Trophoblast cell (in vitro differentiated cells and primary cell): ENCODE measurements around the gene LIMK2.

Source experiments
- DNase-seq, 2 donors: peaks; one replicate each; pipeline ENCODE4 v3.0.0-alpha.2; 2016
- H2AFZ ChIP-seq: 2 replicates; pipeline ENCODE4 v1.6.1; 2013; ENCODE audit warnings: low read length, moderate library complexity, mild to moderate bottlenecking; ENCODE audit not compliant: insufficient read depth, poor library complexity
- H2AK5ac ChIP-seq: 2 replicates; pipeline ENCODE4 v1.6.1; 2013; ENCODE audit warnings: mild to moderate bottlenecking, low read length
- H2BK120ac ChIP-seq: 2 replicates; pipeline ENCODE4 v1.6.1; 2013; ENCODE audit warnings: low read length, mild to moderate bottlenecking, moderate library complexity; ENCODE audit not compliant: insufficient read depth, poor library complexity
- H2BK12ac ChIP-seq: 2 replicates; pipeline ENCODE4 v1.6.1; 2013; ENCODE audit warnings: mild to moderate bottlenecking, low read length, moderate library complexity
- H2BK5ac ChIP-seq: 2 replicates; pipeline ENCODE4 v1.6.1; 2013; ENCODE audit warnings: low read length, low read depth, moderate library complexity, mild to moderate bottlenecking; ENCODE audit not compliant: poor library complexity
- H3K14ac ChIP-seq: 2 replicates; pipeline ENCODE4 v1.6.1; 2013; ENCODE audit warnings: mild to moderate bottlenecking, low read length
- H3K18ac ChIP-seq: 2 replicates; pipeline ENCODE4 v1.6.1; 2013; ENCODE audit warnings: mild to moderate bottlenecking, low read length
- H3K23ac ChIP-seq: 2 replicates; pipeline ENCODE4 v1.6.1; 2013; ENCODE audit warnings: low read length
- H3K27ac ChIP-seq: 2 replicates; pipeline ENCODE4 v1.5.1; 2013; ENCODE audit warnings: low read depth, mild to moderate bottlenecking, inconsistent platforms, low read length, moderate library complexity
- H3K27me3 ChIP-seq: 2 replicates; pipeline ENCODE4 v1.6.1; 2013; ENCODE audit warnings: inconsistent platforms, mild to moderate bottlenecking, low read length, moderate library complexity; ENCODE audit not compliant: insufficient read depth
- H3K36me3 ChIP-seq, 2 experiments: 1 replicate in 1 of 2; 2 replicates in 1 of 2; pipeline ENCODE4 v1.6.1; 2013; ENCODE audit warnings: low read length in 2 of 2, mild to moderate bottlenecking in 2 of 2, moderate library complexity in 1 of 2; ENCODE audit not compliant: insufficient read depth in 2 of 2, control insufficient read depth in 1 of 2
- H3K4ac ChIP-seq: 2 replicates; pipeline ENCODE4 v1.6.1; 2013; ENCODE audit warnings: low read depth, mild to moderate bottlenecking, low read length, moderate library complexity
- H3K4me1 ChIP-seq, 2 experiments: 1 replicate in 1 of 2; 2 replicates in 1 of 2; pipeline ENCODE4 v1.6.1; 2013; ENCODE audit warnings: low read length in 2 of 2, mild to moderate bottlenecking in 2 of 2, moderate library complexity in 1 of 2; ENCODE audit not compliant: insufficient read depth in 2 of 2, control insufficient read depth in 1 of 2
- H3K4me2 ChIP-seq: 2 replicates; pipeline ENCODE4 v1.6.1; 2013; ENCODE audit warnings: inconsistent platforms, mild to moderate bottlenecking, low read length, moderate library complexity
- H3K4me3 ChIP-seq: 2 replicates; pipeline ENCODE4 v1.5.1; 2013; ENCODE audit warnings: mild to moderate bottlenecking, low read depth, low read length, inconsistent platforms
- H3K79me1 ChIP-seq: one replicate; pipeline ENCODE4 v1.6.1; 2013; ENCODE audit warnings: low read length
- H3K79me2 ChIP-seq: 2 replicates; pipeline ENCODE4 v1.6.1; 2013; ENCODE audit warnings: low read length, mild to moderate bottlenecking; ENCODE audit not compliant: control insufficient read depth, insufficient read depth, poor library complexity
- H3K9ac ChIP-seq: 2 replicates; pipeline ENCODE4 v1.6.1; 2013; ENCODE audit warnings: mild to moderate bottlenecking, low read length
- H3K9me3 ChIP-seq: 2 replicates; pipeline ENCODE4 v1.6.1; 2013; ENCODE audit warnings: low read depth, mild to moderate bottlenecking, control low read depth, inconsistent platforms, low read length; ENCODE audit not compliant: insufficient read depth
- H4K12ac ChIP-seq: 2 replicates; pipeline ENCODE4 v1.6.1; 2013; ENCODE audit warnings: low read depth, mild to moderate bottlenecking, low read length, moderate library complexity
- H4K8ac ChIP-seq: 2 replicates; pipeline ENCODE4 v1.6.1; 2013; ENCODE audit warnings: low read depth, mild to moderate bottlenecking, low read length, moderate library complexity
- H4K91ac ChIP-seq: one replicate; pipeline ENCODE4 v1.6.1; 2013; ENCODE audit warnings: low read depth, mild to moderate bottlenecking, low read length, moderate library complexity
- WGBS: extraction: QIAGEN DNeasy Blood & Tissue Kit; methylation state at CpG from one replicate; pipeline ENCODE4 v1.1.7; 2013; ENCODE audit warnings: missing lambda C conversion rate; ENCODE audit not compliant: insufficient read length, insufficient coverage; ENCODE audit errors: extremely low coverage; 5-methylcytosine and 5-hydroxymethylcytosine counted together

LIMK2 gene

GRCh38 chr22:31326877-31327276, 114.8 kb downstream of the LIMK2 start:
- Histone ChIP-seq H3K36me3 (peaks cover 44 to 54% of the 10 kb centered on the region in 2 experiments), H4K8ac (no peak overlapping the region), H3K18ac (no peak overlapping the region), H3K23ac (no peak overlapping the region), H3K9ac (no peak overlapping the region), H2AFZ (no peak overlapping the region), H2BK12ac (no peak overlapping the region), H3K27ac (no peak overlapping the region), H3K14ac (no peak overlapping the region), H3K4ac (no peak overlapping the region), H2AK5ac (no peak overlapping the region), H4K91ac (no peak overlapping the region), H2BK120ac (no peak overlapping the region), H2BK5ac (no peak overlapping the region), H3K79me2 (no peaks in the 10 kb centered on the region), H3K27me3 (no peaks in the 10 kb centered on the region), H3K4me1 (peaks cover 14 to 20% of the 10 kb centered on the region in 2 experiments), H3K79me1 (no peaks in the 10 kb centered on the region), H3K4me3 (no peak overlapping the region), H3K9me3 (no peaks in the 10 kb centered on the region), H4K12ac (no peak overlapping the region), H3K4me2 (no peak overlapping the region)
- no peak for DNase-seq
- no CpG with 5 or more reads among the region's 9 CpGs for WGBS

- H3K18ac ChIP-seq: peak overlapping the region; percentile 13
- H2BK12ac ChIP-seq: no peak overlapping the region
- no peak overlapping the region for H2AFZ ChIP-seq
- H2AK5ac ChIP-seq: no peak overlapping the region
- H3K4me2 ChIP-seq: no peak overlapping the region
- H3K4ac ChIP-seq: no peak overlapping the region
- H4K12ac ChIP-seq: no peak overlapping the region
- H3K14ac ChIP-seq: no peak overlapping the region
- H3K27ac ChIP-seq: peak overlapping the region; percentile 30
- WGBS: no CpG with 5 or more reads among the region's 9 CpGs
- no peaks in the 10 kb centered on the region for H3K79me1 ChIP-seq
- no peak overlapping the region for H2BK120ac ChIP-seq
- no peaks in the 10 kb centered on the region for H3K27me3 ChIP-seq
- DNase-seq: peak; percentile 59 to 73
- H3K79me2 ChIP-seq: no peaks in the 10 kb centered on the region
- H3K9ac ChIP-seq: no peak overlapping the region
- no peak overlapping the region for H3K23ac ChIP-seq
- no peak overlapping the region for H4K91ac ChIP-seq
- H3K9me3 ChIP-seq: peaks cover 2% of the 10 kb centered on the region
- peaks cover 52 to 63% of the 10 kb centered on the region in 2 experiments for H3K36me3 ChIP-seq
- H2BK5ac ChIP-seq: no peak overlapping the region
- no peak overlapping the region for H4K8ac ChIP-seq
- H3K4me3 ChIP-seq: no peak overlapping the region
- peaks cover 14 to 20% of the 10 kb centered on the region in 2 experiments for H3K4me1 ChIP-seq
Observed at GRCh38 chr22:31327806-31328543, 115.9 kb downstream of the LIMK2 start.

- H3K79me1 ChIP-seq: no peaks in the 10 kb centered on the region
- H2AFZ ChIP-seq: no peak overlapping the region
- no peak overlapping the region for H3K4me2 ChIP-seq
- no peak overlapping the region for H2BK5ac ChIP-seq
- H3K4ac ChIP-seq: no peak overlapping the region
- H3K27me3 ChIP-seq: no peaks in the 10 kb centered on the region
- peak overlapping the region; percentile 5 for H4K8ac ChIP-seq
- H3K23ac ChIP-seq: no peak overlapping the region
- no peaks in the 10 kb centered on the region for H3K79me2 ChIP-seq
- no peak overlapping the region for H3K9ac ChIP-seq
- no peak overlapping the region for H4K12ac ChIP-seq
- H2BK120ac ChIP-seq: no peak overlapping the region
- H3K27ac ChIP-seq: peak overlapping the region; percentile 7
- H3K4me1 ChIP-seq: peaks cover 14 to 20% of the 10 kb centered on the region in 2 experiments
- peak overlapping the region; percentile 27 for H3K18ac ChIP-seq
- H2BK12ac ChIP-seq: no peak overlapping the region
- WGBS: no CpG with 5 or more reads among the region's 13 CpGs
- peaks cover 2% of the 10 kb centered on the region for H3K9me3 ChIP-seq
- no peak for DNase-seq
- no peak overlapping the region for H3K4me3 ChIP-seq
- H3K14ac ChIP-seq: peak overlapping the region; percentile 14
- peaks cover 52 to 68% of the 10 kb centered on the region in 2 experiments for H3K36me3 ChIP-seq
- H2AK5ac ChIP-seq: no peak overlapping the region
- H4K91ac ChIP-seq: no peak overlapping the region
Observed at GRCh38 chr22:31328544-31328960, 116.5 kb downstream of the LIMK2 start.

GRCh38 chr22:31329029-31329428, 116.9 kb downstream of the LIMK2 start:
- H2AK5ac ChIP-seq: no peak overlapping the region
- H3K36me3 ChIP-seq: peaks cover 53 to 70% of the 10 kb centered on the region in 2 experiments
- no peak overlapping the region for H2BK12ac ChIP-seq
- H4K8ac ChIP-seq: no peak overlapping the region
- no peaks in the 10 kb centered on the region for H3K79me1 ChIP-seq
- H3K9ac ChIP-seq: no peak overlapping the region
- H3K4me3 ChIP-seq: no peak overlapping the region
- no peak overlapping the region for H3K23ac ChIP-seq
- no peak overlapping the region for H4K12ac ChIP-seq
- peak; percentile 41 to 60 for DNase-seq
- H3K9me3 ChIP-seq: peaks cover 2% of the 10 kb centered on the region
- no peak overlapping the region for H4K91ac ChIP-seq
- H3K4me2 ChIP-seq: no peak overlapping the region
- no peak overlapping the region for H3K14ac ChIP-seq
- H2BK5ac ChIP-seq: no peak overlapping the region
- H2AFZ ChIP-seq: no peak overlapping the region
- H3K27ac ChIP-seq: peak overlapping the region; percentile 7
- no CpG with 5 or more reads among the region's 4 CpGs for WGBS
- H3K18ac ChIP-seq: no peak overlapping the region
- peaks cover 14 to 20% of the 10 kb centered on the region in 2 experiments for H3K4me1 ChIP-seq
- no peaks in the 10 kb centered on the region for H3K27me3 ChIP-seq
- no peak overlapping the region for H2BK120ac ChIP-seq
- no peaks in the 10 kb centered on the region for H3K79me2 ChIP-seq
- H3K4ac ChIP-seq: no peak overlapping the region
